GM18951 (cell line): ENCODE measurements around the gene TMEM248.
"Not testable (repeated sequence)": the region's sequence is repeated elsewhere in the genome, so short reads cannot be mapped to it uniquely, and the experiment has no call there.

Experiments used
- POLR2A ChIP-seq: IDR thresholded peaks from 4 replicates; pipeline ENCODE4 v1.6.1; 2011; ENCODE audit warnings: mild to moderate bottlenecking; ENCODE audit not compliant: insufficient read length, insufficient read depth; ENCODE audit errors: extremely low read depth
- in situ Hi-C: fragments of 300-500 bp; cut with MboI; formaldehyde crosslinking; loops from one replicate; pipeline ENCODE4 v1.12.0; 2022; ENCODE audit warnings: low sequenced_read_pairs, mixed read lengths, inconsistent platforms; ENCODE audit not compliant: unreplicated experiment

Gene TMEM248

GRCh38 chr7:66974986-66975590 lies 54.1 kb downstream of the TMEM248 start:
- TF ChIP-seq POLR2A, result no peak
- in situ Hi-C loops, result no loop called here

- in situ Hi-C loops, result not testable (repeated sequence)
Observed at GRCh38 chr7:66978312-66978711, 57.3 kb downstream of the TMEM248 start.

- in situ Hi-C loops, result not testable (repeated sequence)
Observed at GRCh38 chr7:66979013-66979412, 58.0 kb downstream of the TMEM248 start.

GRCh38 chr7:66980336-66980735 lies 59.3 kb downstream of the TMEM248 start:
- in situ Hi-C loops, result not testable (repeated sequence)

- in situ Hi-C loops, result not testable (repeated sequence)
Observed at GRCh38 chr7:66989552-66989951, 68.5 kb downstream of the TMEM248 start.

GRCh38 chr7:66994051-66994450 lies 73.0 kb downstream of the TMEM248 start:
- in situ Hi-C loops, result not testable (repeated sequence)

- in situ Hi-C loops, result not testable (repeated sequence)
Observed at GRCh38 chr7:66994691-66995049, 73.6 kb downstream of the TMEM248 start.

GRCh38 chr7:66995050-66995776 lies 74.2 kb downstream of the TMEM248 start, which contains the start of gene SBDS:
Gene SBDS (minus strand): TSS chr7:66995586. CDS start chr7:66995417, 169 bp downstream.
- in situ Hi-C loops, result not testable (repeated sequence)
- TF ChIP-seq POLR2A, result peak; percentile 88

GRCh38 chr7:66996444-66997191 lies 75.6 kb downstream of the TMEM248 start, which contains the start of gene TYW1:
Gene TYW1 (plus strand): TSS chr7:66996833. CDS start chr7:66996979, 146 bp downstream.
- in situ Hi-C loops, result not testable (repeated sequence)
- TF ChIP-seq POLR2A, result peak; percentile 81

- in situ Hi-C loops, result not testable (repeated sequence)
Observed at GRCh38 chr7:67000601-67001258, 79.7 kb downstream of the TMEM248 start.

- in situ Hi-C loops, result not testable (repeated sequence)
Observed at GRCh38 chr7:67004145-67004544, 83.1 kb downstream of the TMEM248 start.

- TF ChIP-seq POLR2A, result no peak
- in situ Hi-C loops, result no loop called here
Observed at GRCh38 chr7:67006965-67007364, 85.9 kb downstream of the TMEM248 start.
